ENCODE results near the gene PHF2.

The PHF2 gene

DNA sequence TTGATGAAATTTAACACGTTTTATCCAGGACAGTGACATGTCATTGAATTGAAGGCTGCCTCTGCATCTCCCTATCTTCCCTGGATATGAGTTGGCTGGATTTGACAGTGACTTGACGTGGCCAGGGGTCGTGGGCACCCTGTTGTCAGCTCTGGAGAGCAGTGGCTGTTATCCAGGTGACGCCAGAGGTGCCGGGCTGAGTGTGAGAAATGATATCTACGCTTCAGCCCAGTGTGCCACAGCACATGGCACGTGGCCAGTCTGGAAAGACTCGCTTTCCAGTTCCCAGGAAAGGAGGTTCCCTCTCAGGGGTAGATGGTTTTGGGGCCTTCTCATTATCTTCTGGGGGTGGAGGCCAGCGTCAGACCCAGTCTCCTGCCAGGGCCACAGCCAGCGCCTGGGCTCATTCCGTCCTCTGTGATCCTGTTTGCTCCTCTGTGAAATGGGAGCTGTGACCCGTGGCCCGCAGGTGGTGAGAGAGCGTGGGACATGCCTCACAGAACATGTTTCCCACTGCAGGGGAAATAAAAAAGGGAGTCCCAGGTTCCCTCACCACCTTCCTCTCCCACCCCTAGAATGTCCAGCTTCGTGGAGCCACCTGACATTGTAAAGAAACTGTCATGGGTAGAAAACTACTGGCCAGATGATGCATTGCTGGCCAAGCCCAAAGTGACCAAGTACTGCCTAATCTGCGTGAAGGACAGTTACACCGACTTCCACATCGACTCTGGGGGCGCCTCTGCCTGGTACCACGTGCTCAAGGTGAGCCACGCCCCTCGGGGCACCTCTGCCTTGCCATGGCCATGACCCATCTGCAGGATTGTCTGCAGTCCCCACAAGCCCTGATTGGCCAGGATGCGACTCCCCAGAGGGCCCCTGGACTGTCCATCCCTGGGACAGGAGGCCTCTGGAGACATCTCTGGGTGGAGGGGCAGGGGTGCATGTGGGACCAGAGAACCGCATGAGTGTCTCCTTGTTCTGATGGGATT lies 76.5 kb downstream of the PHF2 start:
- no peak for DNase-seq (ENCODE audit: low read depth)

DNA sequence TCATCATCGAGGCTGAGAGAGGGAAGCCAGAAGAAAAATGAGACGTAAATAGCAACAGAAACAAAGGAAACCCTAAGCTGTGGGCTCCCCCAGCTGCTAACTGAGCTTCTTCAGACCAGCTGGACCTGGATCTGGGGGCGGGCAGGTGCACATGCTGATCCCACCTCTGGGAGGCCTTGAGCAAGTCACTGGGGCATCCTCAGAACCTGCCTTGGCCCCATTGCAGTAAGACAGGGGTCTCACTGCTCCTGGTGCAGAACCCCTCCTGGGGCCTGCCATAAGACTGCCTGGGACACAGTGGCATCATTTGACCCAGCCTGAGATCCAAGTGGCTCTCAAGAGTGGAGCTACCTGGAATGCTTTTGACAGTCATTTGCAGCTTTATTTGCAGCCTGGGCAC lies 77.4 kb downstream of the PHF2 start:
- DNase-seq (ENCODE audit: low read depth), result no peak

DNA sequence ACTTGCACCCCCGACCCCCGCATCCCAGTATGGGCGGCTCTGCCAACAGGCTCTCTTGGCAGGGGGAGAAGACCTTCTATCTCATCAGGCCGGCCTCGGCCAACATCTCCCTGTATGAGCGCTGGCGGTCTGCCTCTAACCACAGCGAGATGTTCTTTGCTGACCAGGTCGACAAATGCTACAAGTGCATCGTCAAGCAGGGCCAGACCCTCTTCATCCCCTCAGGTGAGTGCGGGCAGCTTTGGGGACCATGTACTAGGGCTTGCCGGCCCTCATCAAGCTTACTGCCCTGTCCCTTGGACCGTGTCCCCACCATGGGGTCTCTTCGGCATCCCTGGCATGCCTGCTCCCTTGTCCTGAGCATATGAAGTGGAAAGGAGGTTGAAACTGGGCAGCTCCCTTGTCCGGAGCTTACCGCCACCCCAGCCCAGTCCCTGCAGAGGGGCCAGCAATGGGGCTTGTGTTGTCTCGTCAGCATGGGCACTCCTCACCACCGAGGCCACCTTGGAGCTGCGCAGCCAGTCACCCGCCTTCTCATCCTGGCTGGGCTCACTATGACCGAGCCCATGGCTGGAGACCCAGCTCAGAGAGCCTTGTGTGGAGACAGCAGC lies 78.1 kb downstream of the PHF2 start:
- no peak for DNase-seq (ENCODE audit: low read depth)

DNA sequence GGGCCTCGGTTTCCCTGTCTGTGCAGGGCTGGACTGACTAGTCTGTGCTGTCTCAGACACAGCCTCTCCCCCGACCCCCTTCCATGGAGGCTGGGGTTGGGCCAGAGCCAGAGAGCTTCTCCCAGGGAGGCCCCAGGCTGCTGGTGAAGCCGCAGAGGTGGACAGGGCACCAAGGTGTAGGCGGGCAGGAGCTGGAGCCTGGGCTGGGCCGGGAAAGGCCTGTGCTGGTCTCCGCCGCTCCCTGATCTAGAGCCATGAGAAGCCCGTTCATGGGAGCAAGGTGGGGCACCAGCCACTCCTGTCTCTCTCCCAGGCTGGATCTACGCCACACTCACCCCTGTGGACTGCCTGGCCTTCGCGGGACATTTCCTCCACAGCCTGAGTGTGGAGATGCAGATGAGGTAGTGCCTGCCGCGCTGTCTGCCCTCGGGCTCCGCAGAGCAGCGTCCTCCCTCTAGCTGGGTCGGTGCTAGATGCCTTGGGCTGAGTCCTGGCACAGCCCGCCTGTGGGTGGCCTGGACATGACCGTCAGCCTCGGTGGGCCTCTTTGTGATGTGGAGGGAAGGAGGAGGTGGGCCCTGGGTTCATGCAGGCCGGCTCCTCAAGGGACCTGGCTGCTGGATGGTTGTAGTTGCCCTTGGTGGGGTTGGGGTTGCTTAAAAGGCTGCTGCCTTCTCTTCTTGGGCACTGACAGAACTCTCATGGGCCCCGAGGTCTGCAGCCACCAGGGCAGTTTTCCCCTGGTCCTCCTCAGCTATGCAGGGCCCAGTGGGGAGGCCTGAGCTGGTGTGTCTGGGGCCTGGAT lies 79.4 kb downstream of the PHF2 start:
- DNase-seq (ENCODE audit: low read depth), result no peak

DNA sequence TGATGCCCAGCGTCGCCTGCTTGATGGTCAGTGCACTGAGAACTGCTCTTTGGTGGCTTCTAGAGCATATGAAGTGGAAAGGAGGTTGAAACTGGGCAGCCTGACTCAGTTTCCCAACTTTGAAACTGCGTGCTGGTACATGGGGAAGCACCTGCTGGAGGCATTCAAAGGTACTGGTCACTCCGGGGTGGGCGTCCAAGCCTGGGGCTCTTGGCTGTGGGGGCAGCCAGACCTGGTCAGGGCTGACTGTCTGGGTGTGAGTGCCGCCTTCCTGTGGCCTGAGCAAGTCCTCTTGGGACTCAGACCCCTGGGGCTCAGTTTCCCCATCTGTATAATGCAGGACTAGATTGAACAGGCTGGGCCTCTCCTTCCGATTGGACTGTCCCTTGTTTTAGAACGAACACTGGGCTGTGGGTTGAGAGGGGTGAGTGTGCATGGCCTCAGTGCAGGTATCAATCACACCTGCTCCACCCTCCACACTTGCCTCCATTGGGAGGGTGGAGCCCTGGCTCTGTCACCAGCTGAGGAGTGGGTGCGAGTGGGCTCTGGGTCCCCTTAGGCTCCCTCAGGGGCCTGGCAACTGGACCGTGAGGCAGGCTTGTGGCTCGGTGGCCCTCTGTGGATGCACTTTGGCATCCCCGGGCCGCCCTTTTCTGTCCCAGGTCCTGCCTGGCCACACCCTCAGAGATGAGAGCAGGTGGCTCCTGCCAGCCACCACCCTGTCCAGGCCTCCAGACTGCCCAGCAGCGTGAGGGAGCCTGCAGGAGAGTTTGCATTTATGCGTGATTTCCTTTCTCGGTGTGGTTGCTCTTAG lies 80.2 kb downstream of the PHF2 start:
- no peak for DNase-seq (ENCODE audit: low read depth)

DNA sequence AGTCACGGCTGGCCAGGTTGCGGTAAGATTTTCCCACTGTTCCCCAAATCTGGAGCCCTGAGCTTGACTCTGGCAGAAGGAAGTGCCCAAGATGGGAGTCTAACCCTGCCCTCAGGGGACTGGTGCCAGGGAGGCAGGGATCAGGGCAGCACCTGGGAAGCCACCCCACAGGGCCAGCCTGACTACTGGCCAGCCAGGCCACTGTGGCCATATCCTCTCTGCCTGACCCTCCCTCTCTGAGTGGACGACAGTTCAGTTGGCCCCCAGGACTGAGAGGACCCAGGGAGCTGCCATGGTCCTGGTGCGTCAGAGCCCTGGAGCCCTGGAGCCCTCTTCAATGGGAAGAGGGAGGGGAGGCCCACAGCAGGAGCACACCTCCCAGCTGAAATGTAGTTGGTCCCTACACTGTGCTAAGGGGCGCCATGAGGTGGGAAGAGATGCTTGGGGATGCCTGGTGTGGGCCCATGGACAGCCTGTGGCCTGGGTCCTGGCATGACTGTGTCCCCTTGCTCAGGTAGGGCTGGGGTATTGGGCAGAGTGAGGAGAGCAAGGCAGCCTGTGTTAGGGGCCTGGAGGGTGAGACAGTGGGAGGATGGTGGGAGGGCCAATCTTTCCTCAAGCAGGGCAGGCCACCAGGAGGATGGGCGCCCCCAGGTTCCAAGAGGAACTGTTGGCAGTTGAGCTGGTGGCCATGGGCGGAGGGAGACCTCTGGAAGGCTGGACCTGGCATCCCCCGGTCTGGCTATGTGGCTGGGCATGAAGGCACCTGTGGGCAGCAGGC lies 81.1 kb downstream of the PHF2 start:
- DNase-seq (ENCODE audit: low read depth), result no peak

DNA sequence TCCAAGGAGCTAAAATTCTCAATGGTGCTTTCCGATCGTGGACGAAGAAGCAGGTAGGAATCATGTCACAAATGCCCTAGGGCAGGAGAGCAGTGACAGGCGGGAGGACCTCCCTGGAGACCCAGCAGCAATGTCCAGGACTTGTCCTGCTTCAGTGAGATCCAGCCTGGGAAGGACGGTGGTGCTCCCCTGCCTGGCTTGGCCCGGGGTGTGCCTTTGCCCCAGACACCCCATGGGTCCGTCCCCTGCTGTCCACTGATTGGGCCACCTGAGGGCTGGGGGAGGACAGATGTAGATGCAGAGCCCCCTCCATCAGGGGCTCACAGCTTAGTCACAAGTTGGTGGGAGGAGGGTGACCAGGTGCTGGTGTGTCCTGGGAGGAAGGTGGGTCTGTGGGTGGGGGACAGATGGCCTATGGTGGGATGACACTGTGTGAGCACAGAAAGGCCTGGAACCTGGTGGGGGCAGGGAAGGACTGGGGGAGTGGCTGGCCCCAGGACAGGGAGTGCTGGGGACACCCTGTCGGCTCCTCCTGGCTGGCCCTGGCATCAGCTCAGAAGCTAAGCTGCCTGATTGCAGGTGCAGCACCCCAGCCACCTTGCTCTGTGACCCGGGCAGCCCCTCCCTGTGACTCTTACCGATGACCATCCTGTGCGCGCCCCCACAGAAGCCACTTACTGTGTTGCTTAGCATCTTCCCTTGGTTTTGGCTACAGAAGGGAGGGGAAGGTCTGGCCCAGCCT lies 82.0 kb downstream of the PHF2 start:
- no peak for DNase-seq (ENCODE audit: low read depth)

DNA sequence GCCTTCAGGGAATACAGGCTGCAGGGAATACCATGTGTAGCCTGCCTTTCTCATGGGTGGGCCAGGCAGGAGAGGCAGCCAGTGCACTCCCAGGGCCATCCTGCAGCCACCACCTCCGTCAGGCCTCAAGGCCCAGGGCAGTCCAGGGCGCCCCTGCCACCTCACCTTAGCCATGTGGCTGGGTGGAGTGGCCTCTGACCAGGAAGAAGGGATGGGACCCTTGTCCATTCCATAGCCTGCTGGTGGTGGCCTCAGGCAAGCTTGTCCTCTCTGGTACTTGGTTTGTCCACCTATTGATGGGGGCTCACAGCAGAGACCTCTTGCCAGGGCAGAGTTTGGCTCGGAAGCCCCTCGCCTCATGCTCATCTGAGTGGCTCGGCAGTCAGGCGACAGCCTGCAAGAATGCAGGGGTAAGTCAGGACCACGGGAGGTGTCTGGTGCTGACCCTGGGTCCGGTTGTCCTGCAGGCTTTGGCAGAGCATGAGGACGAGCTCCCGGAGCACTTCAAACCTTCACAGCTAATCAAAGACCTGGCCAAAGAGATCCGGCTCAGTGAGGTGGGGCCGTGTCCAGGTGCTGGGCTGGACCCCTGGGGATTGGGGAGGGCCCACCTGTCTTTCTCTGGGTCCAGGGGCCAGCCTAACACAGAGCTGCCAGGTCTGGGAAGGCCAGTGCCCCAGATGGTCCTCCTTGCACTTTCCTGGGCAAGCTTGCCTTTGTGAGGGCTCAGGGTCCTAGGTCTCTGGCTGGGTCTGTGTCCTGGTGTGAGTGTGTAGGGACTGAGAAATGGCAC lies 82.9 kb downstream of the PHF2 start:
- no peak for DNase-seq (ENCODE audit: low read depth)

DNA sequence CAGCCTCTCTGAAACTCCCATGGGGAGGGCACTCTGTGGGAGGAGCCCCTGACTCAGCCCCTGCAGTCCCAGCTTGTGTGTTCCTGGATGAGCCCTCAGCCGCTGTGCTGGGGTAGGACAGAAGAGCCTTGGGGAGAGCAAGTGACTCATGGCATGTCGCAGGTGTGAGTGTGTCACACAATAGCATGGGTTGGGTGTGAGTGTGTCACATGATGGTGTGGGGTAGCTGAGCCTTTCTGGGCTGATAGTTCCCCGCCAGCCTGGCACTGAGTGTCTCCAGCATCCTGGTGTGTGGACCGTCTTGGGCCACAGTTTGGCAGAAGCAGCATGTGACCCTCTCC lies 83.4 kb downstream of the PHF2 start:
- no peak for DNase-seq (ENCODE audit: low read depth)

DNA sequence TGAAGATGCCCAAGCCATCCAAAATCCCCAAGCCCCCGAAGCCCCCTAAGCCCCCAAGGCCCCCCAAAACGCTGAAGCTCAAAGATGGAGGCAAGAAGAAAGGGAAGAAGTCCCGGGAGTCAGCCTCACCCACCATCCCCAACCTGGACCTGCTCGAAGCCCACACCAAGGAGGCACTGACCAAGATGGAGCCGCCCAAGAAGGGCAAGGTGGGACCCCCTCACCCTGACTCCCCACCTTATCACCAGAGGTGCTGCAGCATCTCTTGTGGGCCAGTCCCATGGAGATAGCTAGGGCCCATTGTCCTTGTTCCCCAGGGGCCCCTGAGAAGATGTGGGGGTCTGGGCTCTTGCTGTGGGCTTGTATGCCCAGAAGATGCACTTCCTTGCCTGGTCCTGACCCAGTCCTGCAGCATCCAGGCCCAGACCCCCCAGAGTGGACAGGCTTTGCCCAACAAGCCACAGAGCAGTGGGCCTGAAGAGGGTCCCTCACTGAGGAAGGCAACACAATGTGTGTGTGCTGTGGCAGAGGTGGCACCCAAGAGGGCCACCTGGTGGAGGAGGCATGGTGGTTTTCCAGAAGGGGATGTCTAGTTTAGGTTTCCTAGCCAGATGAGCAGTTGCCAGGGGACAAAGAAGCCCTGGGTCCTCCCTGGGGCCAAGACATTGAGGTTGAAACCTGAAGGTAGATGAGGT lies 84.1 kb downstream of the PHF2 start:
- no peak for DNase-seq (ENCODE audit: low read depth)

DNA sequence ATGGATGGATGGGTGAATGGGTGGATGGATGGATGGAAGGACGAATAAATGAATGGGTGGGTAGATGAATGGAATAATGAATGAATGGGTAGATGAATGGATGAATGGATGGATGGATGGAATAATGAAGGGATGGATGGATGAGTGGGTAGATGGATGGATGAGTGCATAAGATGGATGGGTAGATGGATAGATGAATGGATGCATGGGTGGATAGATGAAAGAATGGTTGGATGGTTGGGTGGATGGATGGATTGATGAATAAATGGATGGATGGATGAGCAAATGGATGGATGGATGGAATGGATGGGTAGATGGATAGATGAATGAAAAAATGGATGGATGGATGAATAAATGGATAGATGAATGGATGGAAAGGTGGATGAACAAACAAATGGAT lies 85.2 kb downstream of the PHF2 start:
- no peak for DNase-seq (ENCODE audit: low read depth)

DNA sequence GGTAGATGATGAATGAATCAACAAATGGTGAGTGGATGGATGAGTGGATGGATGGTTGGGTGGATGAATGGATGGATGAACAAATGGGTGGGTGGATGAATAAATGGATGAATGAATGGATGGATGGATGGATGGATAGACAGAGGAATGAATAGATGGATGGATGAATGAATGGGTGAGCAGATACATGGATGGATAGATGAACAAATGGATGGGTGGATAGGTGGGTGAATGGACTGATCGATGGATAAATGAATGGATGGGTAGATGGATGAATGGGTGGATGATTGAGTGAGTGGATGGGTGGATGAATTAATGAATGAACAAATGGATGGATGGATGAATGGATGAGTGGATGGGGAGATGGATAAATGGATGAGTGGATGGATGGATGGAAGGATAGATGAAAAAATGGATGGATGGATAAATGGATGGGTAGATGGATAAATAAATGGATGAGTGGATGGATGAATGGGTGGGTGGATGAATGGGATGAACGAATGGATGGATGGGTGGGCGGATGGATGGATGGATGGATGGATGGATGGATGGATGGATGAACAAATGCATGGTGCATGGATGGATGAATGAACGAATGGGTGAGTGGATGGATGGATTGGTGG lies 85.7 kb downstream of the PHF2 start:
- no peak for DNase-seq (ENCODE audit: low read depth)

DNA sequence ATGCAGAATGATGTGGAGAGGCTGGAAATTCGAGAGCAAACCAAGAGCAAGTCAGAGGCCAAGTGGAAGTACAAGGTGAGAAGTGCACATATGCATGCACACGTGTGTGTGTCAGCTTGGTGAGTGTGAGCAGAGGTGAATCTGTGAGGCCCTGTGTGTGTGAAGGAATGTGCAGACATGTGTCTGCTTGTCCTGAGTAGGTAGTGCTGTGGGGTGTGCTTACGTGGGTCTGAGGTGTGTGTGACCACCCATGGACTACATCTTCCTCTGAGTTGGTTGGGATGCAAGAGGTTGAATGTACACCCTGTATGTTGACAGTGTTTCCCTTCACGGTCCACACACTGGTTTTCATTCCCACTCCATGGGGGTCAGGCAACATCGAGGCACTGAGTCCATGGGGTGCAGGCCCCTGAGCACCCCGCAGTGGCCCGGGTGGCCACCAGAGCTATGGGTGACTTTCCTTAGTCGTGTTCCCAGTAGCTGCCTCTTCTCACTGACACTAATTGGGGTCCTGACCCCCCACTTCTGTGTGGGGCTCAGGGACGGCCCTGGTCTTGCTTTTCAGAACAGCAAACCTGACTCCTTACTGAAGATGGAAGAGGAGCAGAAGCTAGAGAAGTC lies 86.7 kb downstream of the PHF2 start:
- no peak for DNase-seq (ENCODE audit: low read depth)

DNA sequence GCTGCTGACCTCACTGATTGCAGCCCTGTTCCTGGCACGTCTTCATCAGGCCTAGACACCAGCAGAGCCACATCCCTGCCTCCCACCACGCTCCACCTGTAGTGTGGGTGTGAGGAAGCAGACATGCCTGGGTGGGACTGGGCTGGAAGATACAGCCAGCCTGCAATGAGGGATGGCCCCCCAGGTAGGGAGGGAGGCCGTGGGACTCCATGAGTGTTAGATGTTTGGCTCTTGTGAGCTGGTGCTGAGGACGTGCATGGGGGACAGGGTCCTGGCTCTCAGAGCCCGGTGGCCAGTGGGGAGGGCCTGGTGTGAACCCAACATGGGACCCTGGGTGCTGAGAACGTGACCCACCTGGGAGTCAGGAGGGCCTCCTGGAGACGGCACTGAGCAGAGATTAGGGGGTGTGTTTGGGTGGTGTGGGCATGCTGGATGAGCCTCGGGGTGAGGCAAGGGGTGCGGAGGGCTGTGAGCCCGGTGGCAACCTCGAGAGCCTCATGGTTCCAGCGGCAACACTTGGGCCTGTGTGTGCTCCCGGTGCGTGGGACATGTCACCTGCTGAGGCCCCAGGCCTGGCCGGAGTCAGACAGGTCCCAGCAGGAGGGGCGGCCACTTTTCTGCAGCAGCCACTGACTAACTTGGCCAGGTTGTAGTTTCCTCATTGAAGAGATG lies 87.6 kb downstream of the PHF2 start:
- no peak for DNase-seq (ENCODE audit: low read depth)

DNA sequence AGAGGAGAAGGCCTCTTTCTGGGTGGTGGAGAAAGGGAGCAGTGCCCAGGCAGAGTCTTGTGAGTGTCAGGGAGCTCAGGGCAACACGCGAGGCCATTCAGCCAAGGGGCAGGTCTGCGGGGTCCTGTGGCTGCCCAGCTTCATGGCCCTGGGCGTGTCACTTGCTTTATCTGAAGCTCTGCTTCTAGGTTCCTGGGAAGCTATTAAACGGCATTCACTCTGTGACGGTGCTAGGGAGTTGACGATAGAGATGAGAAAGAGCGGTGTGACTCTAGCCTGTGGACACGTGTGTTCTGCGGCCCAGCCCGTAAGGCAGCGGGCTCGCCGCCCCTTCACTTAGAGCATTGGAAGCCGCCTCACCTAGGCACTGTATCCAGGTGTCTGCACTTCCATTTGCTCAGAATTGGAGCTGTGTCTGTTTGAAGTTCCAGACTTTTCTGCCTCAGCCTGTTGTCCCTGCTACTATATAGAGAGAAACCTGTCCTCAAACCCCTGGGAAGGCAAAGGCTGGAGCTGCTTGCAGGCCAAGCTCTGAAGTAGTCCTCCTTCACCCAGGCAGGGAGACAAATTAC lies 88.3 kb downstream of the PHF2 start:
- DNase-seq (ENCODE audit: low read depth), result no peak

DNA sequence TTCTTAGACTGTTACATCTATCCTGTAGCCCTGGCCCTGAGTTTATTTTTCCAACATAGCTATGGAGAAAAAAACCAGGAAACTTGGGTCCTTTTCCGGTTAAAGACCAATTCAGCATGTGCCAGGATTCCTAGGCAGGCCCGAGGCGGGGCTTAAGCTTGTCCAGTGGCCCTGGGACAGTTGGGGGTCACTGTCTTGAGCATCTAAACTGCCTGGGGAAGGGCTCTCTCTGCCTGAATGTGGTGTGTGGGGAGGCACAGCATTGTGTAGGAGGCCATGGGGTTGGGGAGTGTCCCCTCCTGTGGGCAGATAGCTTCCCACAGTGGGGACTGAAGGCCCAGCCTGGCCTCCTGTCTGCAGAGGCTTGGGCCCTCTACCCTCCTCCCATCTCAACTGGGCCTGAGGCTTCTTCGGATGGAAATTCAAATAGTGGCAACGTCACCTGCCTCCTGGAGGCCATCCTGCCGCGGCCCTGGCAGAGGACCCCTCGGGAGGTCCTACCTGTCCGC lies 88.8 kb downstream of the PHF2 start:
- DNase-seq (ENCODE audit: low read depth), result no peak
